Endothelial cell of umbilical vein (primary cell): ENCODE data around the gene NBEA.

Experiments
- CTCF ChIP-seq, 2 donors: IDR thresholded peaks; 1 replicate in 1 of 2; 2 replicates in 1 of 2; pipeline ENCODE4 v1.5.1; 2011; ENCODE audit warnings: low read length in 2 of 2, mild to moderate bottlenecking in 2 of 2, moderate library complexity in 2 of 2, control low read depth in 1 of 2, inconsistent platforms in 1 of 2, low read depth in 1 of 2; ENCODE audit not compliant: insufficient read depth in 1 of 2; ENCODE audit errors: extremely low read depth in 1 of 2
- EZH2 ChIP-seq: IDR thresholded peaks from 2 replicates; pipeline ENCODE4 v1.6.1; 2012; ENCODE audit warnings: borderline replicate concordance, low read depth, mild to moderate bottlenecking, moderate library complexity, low read length, inconsistent platforms; ENCODE audit not compliant: severe bottlenecking
- JUN ChIP-seq: IDR thresholded peaks from 2 replicates; pipeline ENCODE4 v1.6.1; 2011; ENCODE audit warnings: borderline replicate concordance, low read depth; ENCODE audit not compliant: insufficient read length, insufficient read depth
- MYC ChIP-seq: IDR thresholded peaks from one replicate; pipeline ENCODE4 v1.6.1; 2011; ENCODE audit warnings: mild to moderate bottlenecking, low read depth, low read length
- POLR2A ChIP-seq: IDR thresholded peaks from 2 replicates; pipeline ENCODE4 v1.6.1; 2012; ENCODE audit warnings: low read depth, mild to moderate bottlenecking, control low read depth, low read length
- POLR2AphosphoS5 ChIP-seq: IDR thresholded peaks from 2 replicates; pipeline ENCODE4 v1.6.1; 2012; ENCODE audit warnings: low read depth, mild to moderate bottlenecking, control low read depth, low read length, moderate library complexity; ENCODE audit not compliant: insufficient read depth

GRCh38 chr13:35514801-35515502 lies 572.9 kb downstream of the NBEA start:
- TF ChIP-seq CTCF (IDR thresholded peaks at IDR 0.05; ENCODE audit: extremely low read depth in 1 of 2, insufficient read depth in 1 of 2, low read depth in 1 of 2, low read length in 2 of 2), result no peak
- TF ChIP-seq POLR2A, result no peak
- no peak for TF ChIP-seq EZH2
- TF ChIP-seq POLR2AphosphoS5, result no peak
- TF ChIP-seq JUN, result no peak
- no peak for TF ChIP-seq MYC
